ENCODE data around the gene GALNT9. TPM values are rescaled to one million over a fixed set of nuclear protein-coding genes. Genes with fewer than 3 reads are reported as not detected.

GALNT9 gene
- total RNA-seq, 1 donor from 2014 or later: under 0.01 TPM

- DNase-seq (ENCODE audit: low read depth in 2 of 2): no peak
Measured at GRCh38 chr12:132344601-132345000, 15.2 kb upstream of the GALNT9 start.

DNA sequence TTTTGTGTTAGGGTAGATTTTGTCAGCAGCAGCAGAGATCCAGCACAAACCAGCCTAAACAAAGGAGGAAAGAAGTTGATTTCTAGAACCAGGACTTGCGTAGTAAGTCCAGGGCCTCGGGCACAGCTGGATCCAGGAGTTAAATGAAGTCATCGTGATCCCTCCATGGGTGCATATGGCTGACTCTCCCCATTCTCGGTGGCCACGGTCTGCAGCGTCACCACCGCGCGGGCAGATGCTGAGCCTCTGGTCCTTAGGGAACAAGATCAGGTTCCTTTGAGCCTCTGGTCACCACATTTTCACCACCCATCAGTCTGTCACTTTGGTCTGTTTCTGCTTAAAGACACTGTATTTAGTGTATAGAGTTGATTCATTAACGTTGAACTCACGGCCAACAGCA, 14.8 kb upstream of the GALNT9 start:
- no peak for DNase-seq (ENCODE audit: low read depth in 2 of 2)

DNA sequence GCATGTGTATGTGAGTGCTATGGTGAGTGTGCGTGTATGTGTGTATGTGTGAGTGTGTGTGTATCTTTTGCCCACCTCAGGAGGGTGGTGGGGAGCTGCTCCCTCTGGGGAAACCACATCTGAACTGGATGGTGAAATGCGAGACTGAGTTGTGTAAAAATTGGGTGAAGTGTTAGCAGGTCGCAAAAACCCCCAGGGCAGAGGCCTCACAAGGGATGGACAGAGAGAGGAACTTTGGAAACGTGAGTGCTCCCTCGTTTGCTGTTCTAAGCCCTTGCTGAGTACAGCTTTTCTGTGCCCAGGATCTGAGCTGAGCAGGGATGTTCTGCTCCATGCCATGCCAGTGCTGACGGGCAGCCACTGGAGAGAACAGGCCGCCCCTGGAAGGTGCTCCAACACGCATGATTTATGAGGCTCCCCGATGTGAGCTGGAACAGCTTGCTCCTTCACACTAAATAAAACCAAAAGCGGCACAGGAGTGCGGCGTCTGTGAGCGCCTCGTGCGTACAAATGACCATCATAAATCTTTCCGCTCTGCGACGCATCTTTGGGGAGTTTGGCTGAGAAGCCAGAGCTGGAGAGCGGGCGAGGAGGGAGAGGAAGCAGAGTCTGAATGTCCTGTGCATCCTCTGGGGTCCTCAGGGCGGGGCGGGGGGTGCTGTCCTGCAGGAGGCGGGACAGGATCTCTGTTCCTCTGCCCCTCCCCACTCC, 14.1 kb upstream of the GALNT9 start:
- no peak for DNase-seq (ENCODE audit: low read depth in 2 of 2)

GRCh38 chr12:132342251-132343227, 13.2 kb upstream of the GALNT9 start:
- peak; percentile 24 to 31 for DNase-seq (ENCODE audit: low read depth in 2 of 2)

GRCh38 chr12:132341318-132342050, 12.1 kb upstream of the GALNT9 start:
- no peak for DNase-seq (ENCODE audit: low read depth in 2 of 2)

GRCh38 chr12:132340266-132341035, 11.1 kb upstream of the GALNT9 start:
- DNase-seq (ENCODE audit: low read depth in 2 of 2): no peak

DNA sequence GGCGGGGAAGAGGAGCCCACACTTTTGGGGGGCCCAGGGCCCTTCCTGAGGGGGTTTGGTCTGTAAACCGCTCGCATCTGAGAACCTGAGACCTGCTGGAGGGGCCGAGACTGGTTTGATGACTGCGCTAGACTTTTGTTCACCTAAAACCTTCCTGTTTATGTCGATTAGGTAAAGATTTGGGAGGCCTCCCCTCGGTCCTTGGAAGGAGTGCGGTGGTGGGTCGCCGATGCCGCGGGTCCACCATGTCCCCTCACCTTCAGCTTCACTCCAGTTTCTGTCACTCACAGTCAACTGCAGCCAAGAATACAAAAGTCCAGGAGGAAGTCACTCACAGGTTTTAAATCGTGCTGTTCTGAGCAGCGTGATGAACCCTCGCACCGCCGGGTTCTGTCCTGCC, 10.5 kb upstream of the GALNT9 start:
- no peak for DNase-seq (ENCODE audit: low read depth in 2 of 2)

GRCh38 chr12:132338781-132339180, 9.4 kb upstream of the GALNT9 start:
- DNase-seq (ENCODE audit: low read depth in 2 of 2): no peak

DNA sequence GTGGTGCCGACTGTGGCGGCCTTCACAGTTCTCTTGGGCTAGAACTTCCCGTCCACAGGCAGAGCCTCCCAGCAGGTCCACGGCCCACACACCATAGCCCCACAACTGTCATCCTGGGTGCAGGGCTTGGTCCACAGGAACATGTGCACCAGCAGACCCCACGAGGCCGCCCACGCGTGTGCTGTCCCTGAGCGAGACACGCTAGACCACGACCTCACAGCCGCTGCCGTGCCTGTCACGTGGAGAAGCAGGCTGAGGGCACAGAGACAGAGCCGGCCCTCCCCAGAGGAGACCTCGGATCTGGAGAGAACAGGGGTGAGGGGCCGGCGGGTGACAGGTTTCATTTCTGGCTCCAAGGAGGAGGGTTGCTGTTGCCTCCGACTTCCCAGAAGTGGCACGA, 8.9 kb upstream of the GALNT9 start:
- no peak for DNase-seq (ENCODE audit: low read depth in 2 of 2)

- DNase-seq (ENCODE audit: low read depth in 2 of 2): no peak
Measured at GRCh38 chr12:132337557-132337956, 8.2 kb upstream of the GALNT9 start.

DNA sequence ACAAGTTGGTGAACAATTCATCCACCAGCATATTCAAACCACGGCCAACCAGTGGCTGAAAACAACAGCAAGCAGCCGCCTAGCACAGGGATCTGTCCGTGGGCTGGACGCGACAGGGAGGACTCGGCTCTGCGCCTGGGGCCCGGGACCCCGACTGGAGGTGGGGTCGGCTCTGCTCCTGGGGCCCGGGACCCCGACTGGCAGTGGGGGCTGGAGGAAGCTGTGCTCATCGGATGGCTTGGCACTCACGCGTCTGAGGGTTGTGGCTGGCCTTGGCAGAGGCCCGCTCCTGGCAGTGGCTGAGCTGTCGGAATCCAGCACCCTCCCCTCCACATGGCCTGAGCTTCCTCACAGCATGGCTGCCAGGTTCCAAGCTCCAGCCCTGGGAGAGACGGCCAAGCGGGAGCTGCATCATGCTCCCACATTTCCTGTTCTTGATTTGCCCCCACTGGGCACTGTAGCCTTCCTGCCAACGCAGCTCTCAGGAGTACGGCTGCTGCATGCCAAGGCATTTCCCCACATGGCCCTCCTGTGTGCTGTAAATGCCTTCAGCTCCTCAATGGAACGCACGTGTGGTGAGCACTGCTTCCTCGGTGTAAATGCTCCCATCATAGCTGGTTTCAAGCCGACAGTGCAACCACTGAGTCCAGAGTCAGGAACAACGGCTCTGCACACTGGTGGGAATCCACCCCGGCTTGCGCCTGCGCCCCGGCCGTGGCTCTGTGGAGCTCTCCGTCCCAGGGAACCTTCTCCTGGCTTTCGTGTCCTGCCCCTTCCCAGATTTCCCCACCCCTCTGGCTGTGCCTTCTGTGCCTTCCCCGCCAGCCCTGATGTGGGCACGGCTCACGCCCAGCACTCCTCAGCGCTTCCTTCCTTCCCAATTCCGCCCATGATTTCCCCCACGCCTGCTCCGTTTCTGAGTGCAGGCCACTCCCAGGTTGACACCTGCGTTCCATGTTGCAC, 7.3 kb upstream of the GALNT9 start:
- no peak for DNase-seq (ENCODE audit: low read depth in 2 of 2)

DNA sequence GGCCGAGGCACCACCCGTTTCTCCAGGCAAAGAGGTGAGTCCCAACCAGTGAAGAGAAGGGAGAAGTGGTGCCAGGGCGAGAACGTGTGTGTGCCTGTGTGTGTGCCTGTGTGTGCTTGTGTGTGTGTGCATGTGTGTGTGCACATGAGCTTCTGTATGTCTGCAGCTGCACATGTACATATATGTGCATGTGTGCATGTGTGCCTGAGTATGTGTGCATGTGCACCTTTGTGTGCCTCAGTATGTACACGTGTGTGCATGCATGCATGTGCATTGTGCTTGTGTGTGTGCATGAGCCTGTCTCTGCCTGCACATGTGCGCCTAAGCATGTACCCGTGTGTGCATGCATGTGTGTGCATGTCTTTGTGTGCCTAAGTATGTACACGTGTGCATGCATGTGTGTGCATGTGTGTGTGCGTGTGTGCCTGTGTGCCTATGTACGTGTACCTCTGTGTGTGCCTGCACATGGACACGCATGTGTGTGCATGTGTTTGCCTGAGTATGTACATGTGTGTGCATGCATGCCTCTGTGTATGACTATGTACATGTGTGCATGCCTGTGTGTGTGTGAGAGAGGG, 5.9 kb upstream of the GALNT9 start:
- DNase-seq (ENCODE audit: low read depth in 2 of 2): no peak

DNA sequence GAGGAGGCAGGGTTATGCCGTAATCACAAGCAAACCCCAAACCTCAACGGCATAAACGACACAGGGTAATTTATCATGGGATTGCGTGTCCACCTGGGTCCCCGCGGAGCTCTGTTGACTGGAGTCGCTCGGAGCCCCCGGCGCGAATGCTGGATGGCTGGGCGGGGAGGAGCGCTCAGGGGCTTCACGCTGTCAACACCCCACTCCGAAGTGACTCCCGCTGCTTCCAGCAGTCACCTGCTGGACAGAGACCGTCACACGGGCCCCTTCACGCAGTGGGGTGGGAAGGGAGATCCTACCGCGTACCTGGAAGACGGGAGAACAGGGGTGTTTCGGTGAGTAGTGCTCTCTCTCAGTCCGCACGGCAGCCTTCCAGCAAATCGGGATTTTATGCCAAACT, 4.4 kb upstream of the GALNT9 start:
- no peak for DNase-seq (ENCODE audit: low read depth in 2 of 2)

DNA sequence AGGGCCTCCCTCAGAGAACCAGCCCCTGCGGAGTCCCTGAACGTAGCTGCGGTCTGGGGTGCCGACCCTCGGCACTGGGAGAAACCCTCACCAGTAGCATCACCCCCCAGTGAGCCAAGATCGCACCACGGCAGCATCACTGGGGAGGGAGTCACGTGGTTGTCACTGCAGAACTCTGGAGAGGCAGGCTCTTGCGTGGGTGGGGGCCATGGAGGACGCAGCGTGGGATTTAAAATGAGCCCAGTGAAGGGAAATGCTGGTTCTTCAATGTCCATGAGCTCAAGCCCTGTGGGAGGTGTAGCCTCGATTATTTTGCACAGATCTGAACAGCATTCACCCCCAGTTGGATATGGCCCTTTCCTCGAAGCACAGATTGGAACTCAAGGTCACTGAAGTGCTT, 3.9 kb upstream of the GALNT9 start:
- DNase-seq (ENCODE audit: low read depth in 2 of 2): no peak

GRCh38 chr12:132330549-132330881, 1.1 kb upstream of the GALNT9 start:
- DNase-seq (ENCODE audit: low read depth in 2 of 2): no peak

DNA sequence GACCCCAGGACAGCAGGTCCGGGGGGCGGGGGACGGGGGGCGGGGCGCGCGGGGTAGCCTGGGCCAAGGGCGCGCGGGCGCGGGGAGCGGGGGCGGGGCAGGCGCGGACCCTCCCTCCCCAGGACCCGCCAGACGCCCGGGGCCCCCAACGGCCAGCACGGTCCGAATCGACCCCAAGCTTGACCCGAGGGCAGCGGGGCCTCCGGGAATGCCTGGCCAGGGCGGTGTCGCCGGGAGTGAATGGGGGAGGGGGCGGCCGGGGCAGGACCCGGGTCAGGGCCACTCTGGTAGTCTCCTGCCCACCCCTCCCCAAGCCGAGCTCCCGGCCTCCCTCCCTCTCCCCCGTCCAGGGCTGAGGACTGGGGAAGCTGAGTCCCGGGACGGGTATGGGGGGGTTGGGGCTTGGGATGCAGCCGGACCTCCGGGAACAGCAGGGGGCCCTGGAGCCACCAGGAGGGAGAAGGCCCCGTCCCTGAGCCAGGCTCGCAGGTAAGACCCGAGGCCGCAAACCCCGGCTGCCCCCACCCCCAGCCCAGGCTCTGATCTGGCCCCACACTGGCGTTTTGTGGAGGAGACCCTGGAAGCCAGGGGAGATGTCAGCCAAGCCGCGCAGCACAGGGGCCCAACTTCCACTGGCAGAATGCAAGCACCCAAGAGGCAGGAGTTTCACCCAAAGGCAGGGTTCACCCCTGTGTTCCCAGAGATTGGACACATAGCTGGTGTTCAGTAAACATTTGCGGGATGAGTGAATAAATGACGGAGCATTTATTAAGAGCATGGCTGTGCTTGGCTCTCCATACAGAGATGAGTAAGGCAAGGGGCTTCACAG, 545 bp upstream of the GALNT9 start:
- DNase-seq (ENCODE audit: low read depth in 2 of 2): no peak

DNA sequence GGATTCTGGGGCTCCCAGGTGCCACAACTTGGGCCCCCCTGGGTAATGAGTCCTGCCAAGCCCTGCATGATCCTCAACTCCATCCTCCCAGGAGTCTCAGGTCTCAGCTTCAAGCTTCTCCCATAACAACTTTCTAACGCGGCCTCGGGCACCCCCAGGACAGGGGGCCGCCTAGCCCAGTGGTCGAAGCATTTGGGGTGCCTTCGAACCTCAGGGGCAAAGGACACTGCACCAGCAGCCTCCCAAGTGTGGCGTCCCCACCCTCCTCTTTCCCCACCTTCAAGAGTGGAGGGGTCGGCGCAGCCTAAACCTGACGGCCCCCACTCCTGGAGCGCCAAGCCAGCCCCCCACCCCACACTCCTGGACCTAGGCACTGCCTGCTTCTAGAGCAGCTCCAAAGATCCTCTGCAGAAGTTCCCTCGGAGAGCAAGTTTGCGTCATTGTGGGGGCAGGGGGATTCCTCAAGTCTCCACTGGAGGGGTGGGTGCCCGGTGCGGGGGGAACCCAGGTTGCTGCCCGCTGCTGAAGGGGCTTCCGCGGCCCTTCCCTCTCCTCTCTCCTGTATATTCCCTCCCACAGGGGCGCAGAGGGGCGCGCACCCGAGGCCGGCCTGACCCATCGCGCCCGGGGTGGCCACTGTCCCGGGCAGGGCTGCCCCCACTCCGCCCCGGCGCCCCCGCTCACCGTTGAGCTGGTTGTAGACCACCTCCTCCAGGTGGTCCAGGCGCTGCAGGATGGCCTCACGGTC, 933 bp downstream of the GALNT9 start:
- DNase-seq (ENCODE audit: low read depth in 2 of 2): no peak

Data from lung microvascular endothelial cell (primary cell).